ENCODE measurements around the gene NTNG2.
"Not testable (repeated sequence)": the region's sequence is repeated elsewhere in the genome, so short reads cannot be mapped to it uniquely, and the experiment has no call there.

NTNG2 gene, protein sequence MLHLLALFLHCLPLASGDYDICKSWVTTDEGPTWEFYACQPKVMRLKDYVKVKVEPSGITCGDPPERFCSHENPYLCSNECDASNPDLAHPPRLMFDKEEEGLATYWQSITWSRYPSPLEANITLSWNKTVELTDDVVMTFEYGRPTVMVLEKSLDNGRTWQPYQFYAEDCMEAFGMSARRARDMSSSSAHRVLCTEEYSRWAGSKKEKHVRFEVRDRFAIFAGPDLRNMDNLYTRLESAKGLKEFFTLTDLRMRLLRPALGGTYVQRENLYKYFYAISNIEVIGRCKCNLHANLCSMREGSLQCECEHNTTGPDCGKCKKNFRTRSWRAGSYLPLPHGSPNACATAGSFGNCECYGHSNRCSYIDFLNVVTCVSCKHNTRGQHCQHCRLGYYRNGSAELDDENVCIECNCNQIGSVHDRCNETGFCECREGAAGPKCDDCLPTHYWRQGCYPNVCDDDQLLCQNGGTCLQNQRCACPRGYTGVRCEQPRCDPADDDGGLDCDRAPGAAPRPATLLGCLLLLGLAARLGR

DNA sequence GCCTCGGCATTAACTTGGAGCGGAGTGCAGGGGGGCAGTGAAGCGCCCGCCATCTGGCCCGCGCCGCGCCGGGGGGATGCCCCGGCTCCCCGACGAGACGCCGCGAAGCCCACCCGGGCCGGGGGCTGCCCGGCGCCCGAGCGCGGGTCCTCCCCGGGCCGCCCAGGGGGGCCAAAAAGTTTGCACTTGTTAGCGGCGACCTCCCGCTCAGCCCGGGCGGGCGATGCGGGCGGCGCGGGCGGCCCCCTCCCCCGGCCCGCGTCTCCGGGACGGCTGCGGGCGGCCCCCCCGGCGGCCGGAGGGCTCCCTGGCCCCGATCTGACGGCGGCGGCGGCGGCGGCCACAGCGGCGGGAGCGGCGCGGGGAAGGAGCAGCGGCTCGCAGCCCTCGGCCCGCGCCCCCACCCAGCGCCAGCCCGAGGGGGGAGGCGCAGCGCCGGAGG is at the start of gene NTNG2:
Gene NTNG2 (plus strand): TSS at position 316 of the 442 bp plus-strand sequence. CDS start 4,774 bp downstream, outside the sequence.
- no peak for DNase-seq (ENCODE audit: low read depth, low spot score)

DNA sequence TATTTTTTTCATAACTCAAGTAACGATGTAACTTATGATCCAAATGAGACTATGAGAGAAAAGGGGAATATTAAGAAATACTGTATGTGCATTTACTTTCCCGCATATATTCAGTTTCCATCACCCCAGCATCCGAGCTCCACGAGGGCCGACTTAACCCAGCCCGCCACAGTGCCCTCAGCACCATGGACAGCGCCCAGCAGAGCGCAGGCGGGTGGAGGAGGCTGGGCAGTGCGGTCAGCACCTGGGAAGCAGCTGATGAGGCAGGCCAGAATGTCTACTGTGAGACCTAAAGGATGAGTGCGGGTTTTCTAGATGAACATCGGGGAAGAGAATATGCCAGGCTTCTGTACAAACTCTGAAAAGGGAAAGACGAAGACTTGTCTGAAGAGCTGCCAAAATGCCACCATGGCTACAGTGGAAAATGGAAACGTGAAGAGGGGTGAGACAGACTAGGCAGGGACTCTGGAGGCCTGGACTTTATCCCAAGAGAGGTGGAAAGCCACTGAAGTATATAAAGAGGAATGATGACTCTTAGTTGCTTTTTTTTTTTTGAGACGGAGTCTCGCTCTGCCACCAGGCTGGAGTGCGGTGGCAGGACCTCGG is 47.7 kb upstream of the NTNG2 start:
- DNase-seq (ENCODE audit: low read depth, low spot score), result peak; percentile 8

DNA sequence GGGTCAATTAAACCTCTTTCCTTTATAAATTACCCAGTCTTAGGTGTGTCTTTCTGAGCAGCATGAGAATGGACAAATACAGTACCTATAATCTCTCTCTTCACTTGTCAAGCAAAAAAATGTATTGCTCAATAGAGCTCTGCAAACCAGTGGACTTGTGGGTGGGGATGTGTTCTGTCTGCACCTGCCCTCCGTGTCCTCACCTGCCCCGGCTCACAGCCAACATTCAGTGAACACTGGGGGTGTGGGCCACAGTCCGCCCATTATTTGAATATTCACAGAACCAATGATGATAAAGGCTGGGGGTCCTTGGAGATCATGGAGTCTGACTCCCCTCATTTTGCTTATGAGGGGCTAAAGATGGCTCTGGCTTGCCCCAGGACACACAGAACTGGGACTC is 45.3 kb upstream of the NTNG2 start:
- DNase-seq (ENCODE audit: low read depth, low spot score), result no peak

DNA sequence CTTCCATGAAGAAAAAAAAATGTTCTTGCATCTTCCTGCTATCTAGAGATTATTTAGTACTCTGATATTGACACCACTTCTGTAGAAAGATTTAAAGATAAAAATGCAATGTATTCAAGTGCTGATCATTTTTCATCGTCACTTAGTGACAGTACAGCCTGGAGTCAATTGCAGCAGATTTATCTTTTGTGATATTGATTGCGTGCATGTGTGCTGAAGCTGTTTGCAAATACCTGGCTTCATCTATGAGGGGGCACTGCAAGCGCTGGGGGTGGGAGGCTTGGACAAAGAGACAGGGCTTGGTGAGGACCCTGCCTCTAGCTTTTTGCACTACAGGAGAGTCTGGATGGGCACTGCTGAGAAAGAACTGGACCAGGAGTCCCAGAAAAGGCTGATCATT is 44.2 kb upstream of the NTNG2 start:
- DNase-seq (ENCODE audit: low read depth, low spot score), result no peak

DNA sequence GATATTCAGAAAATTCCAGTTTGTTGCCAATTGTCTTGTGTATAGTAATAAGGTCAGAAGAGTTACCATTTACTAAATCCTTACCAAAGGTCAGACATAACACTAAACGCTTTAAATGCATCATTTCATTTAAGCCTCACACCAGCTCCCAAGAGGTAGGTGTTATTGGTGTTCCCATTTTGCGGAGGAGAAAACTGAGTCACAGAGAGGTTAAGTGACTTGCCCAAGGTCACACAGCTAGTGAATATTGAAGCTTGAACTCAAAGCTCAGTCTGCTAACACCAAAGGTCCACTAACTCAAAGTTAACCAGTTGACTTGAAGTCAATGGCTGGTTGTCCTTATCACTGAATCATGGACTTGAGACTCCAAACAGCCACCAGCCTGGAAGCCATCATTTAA is 40.8 kb upstream of the NTNG2 start:
- DNase-seq (ENCODE audit: low read depth, low spot score), result no peak

DNA sequence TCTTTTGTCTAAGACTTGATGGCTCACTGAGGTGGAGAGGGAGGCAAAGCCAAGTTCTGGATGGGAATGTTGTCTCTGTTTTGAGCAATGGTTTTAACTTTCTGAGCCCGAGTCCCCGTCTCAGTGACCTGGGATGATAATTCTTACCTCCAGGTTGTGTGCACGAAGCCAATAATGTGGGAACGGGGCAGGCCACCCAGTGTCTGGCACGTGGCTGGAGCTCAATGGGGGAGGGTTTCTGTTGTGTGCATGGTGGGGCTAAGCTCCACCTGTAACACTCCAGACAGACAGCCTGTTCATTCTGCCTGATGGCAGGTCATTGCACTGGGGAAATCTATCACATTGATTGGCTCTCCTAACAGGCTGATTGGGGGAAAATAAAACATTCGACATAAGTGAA is 37.1 kb upstream of the NTNG2 start:
- DNase-seq (ENCODE audit: low read depth, low spot score), result no peak

DNA sequence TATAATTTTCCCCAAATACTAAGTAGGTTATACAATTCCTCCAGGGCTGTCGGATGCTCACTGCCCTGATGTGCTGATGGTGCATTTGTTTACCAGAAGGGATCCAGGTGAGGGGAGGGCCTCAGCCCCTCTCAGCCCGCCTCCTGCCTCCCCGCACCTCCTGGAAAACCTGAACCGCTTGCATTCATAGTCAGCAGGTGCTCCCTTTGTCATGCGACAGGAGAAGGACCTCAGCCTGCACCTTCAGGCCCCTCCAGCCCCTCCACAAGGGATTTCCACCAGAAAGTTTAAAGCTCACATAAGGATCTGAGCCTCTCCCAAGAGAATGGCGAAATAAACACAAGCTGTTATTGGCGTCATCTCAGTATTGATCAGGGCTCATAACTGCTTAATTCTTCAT is 36.5 kb upstream of the NTNG2 start:
- DNase-seq (ENCODE audit: low read depth, low spot score), result no peak

DNA sequence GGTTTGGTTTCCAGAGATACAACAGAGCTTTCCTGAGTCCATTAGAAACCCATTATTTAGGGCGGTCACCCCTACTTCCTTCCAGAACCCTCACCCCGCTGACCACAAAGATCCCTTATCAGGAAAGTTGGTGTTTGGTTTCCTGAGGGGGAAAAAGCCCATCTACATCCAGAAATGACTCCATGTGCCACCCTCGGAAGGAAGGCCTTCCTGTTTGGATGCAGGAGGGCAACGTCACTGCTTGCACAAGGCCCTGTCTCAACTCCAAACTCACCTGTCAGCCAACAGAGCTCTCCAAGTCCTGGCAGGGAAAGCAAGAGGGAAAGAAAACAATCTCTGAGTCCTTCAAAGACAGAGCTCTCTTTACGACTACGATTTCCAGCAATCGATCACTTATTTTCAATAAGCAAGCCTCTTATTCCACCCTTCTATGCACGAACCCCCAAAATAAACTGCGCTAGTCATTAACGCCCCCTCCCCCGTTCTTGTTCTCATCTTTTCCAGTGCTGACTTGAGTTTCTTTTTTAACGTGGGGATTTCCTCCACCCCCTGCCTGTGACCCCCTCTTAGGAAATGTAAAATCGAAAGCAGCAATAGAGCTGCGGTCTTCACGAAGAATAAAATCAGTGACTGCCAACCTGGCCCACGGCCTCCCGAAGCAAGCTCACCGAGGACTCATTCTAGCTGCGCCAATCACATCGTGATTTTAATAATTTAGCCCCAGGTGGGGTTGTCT is 35.7 kb upstream of the NTNG2 start:
- no peak for DNase-seq (ENCODE audit: low read depth, low spot score)

DNA sequence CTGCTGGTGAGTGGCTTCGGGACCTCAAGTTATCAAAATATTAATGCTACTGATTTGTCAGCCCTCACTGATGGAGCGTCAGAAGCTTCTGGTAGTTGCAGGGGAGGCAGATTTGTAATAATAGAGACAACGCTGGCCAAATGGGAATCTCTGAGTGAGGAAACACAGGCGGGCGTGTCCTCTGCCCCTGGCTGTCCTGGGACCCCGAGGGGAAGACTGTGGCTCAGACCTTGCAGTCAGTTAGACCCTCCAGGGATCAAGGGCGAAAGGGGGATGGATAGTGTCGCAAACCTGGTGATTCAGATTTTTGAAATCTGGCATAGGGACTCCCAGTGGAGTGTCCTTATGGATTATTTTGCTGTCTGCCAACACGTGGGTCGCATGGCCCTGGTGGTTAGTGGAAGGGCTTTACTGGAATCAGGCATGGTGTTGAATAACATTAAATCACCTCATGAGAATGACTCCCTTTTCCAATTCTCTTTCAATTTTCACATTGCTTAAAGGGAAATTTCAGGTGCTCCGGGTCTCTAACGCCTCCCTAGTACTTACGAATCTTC is 35.1 kb upstream of the NTNG2 start:
- DNase-seq (ENCODE audit: low read depth, low spot score), result no peak

DNA sequence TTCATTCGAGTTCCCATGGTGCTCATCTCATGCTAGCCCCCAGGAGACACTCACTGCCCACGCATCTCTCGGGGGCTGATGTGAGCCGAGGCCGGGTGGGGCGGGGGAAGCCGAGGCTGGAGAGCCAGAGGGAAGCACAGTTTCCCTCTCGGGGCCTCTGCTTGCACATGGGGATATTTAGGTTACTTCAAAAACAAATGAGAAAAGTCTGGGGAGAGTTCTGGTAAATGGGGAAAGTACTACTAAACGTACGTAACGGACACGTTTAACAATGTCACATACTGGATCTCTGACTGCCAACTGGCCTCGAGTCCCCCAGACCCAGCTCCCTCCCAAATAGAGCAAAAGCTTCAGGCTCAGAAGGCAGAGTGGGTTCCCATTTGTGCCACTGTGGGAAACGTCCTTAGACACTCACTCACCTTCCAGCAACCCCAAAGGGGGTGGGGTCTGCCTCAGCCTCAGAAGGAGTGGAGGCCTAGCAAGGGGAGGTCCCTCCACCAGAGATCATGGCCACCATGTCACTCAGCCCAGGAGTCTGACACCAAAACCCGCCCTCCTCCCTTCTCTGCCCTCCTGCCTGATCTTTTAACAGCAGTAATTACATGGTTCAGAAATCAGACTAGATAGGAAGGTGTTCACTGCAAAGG is 33.8 kb upstream of the NTNG2 start:
- no peak for DNase-seq (ENCODE audit: low read depth, low spot score)

DNA sequence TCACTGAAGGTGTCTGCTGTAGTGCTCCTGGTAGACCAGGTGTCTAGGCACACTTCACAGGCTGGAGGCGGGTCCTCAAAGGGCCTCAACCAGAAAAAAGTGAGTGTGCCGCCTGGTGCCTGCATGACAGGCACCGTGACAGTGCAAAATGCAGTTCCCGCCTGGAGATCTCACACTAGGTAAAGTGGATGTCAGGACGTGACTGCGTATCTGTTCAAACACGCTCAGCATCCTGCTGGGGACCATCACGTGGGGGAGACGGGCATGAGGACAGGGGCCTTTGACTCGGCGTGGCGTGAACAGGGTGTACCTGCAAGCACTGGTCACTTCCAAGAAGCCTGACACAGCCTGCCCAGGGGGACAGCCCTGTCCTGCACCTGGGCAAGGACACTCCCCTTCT is 32.3 kb upstream of the NTNG2 start:
- no peak for DNase-seq (ENCODE audit: low read depth, low spot score)

DNA sequence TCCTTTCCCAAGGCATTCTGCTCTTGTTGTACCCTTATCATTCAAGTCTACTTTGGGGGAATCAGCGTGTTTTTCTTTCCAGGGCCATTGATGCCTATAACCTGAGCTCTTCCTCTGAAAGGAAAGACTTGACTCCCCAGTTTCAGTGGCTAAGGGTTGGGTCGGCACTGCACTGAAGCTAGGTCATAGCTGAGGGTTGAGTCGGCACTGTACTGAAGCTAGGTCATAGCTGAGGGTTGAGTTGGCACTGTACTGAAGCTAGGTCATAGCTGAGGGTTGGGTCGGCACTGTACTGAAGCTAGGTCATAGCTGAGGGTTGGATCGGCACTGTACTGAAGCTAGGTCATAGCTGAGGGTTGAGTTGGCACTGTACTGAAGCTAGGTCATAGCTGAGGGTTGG is 27.8 kb upstream of the NTNG2 start:
- not testable (repeated sequence) for DNase-seq (ENCODE audit: low read depth, low spot score)

DNA sequence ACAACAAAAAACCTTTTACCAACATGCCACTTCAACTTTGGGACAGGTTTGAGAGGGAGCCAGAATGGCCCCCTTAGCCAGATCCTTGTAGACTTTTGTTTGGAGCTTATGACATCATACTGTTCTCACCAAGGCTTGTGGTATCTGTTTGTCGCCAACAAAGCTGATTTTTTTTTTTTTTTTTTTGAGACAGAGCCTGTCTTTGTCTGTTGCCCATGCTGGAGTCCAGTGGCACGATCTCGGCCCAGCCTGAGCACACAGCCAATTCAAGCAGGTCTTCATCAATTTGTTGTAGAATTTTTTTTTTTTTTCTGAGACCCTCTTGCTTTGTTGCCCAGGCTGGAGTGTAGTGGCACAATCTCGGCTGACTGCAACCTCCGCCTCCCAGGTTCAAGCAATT is 26.4 kb upstream of the NTNG2 start:
- DNase-seq (ENCODE audit: low read depth, low spot score), result no peak

DNA sequence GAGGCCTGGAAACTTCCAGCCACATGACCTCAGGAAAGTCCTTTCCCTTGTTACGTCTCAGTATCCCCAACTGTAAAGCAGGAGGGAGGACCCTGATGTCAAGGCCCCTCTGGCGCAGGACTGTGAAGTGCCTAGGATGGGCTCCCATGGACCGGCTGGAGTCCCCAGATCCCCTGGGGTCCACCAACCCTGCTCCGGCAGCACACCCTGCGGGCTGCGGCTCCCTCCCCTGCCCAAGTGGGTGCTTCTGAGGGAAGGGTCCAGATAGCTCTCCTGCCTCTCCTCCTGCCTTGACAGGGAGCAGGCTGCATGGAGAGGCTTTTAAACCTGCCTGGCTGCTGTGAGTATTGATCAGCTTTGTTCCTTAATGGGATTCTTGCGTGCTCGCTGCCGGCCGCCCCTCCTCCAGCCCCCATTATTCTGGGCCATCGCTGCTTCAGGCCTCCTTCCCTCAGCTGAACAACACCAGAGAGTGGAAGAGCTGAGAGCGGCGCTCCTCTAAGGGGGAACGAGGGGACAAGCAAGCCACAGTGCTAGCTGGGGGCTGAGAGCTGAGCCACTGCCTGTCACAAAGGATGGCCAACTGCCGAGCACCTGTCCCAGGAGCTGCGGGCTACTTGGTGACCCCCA is 25.6 kb upstream of the NTNG2 start:
- DNase-seq (ENCODE audit: low read depth, low spot score), result no peak

DNA sequence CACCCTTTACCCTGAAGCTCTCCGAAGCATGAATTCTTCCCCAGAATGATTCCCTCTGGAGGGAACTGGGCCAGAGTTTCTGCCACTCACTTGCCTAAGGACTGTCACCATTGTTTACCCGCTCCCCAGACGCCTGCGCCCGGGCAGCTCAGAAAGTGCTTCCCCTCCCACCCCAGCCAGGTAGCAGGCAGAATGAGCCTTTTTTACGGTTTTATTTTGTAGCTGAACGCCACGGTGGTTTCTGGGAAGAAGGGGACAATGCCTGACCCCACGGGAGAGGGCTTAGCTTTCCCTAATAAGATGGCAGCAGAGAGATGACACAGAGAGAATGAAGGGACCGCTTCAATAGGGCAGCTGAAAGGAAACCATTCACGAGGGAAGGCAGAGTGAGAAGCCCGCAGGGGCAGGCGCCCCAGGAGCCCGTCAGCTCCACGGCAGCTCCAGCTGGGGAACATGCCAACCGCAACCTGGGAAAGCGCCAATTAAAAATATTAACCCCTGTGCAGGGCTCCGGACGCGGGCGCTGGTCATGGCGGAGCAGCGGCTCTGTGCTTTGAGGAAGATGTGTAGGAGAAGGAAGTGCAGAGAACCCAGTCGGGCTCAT is 20.4 kb upstream of the NTNG2 start:
- no peak for DNase-seq (ENCODE audit: low read depth, low spot score)

DNA sequence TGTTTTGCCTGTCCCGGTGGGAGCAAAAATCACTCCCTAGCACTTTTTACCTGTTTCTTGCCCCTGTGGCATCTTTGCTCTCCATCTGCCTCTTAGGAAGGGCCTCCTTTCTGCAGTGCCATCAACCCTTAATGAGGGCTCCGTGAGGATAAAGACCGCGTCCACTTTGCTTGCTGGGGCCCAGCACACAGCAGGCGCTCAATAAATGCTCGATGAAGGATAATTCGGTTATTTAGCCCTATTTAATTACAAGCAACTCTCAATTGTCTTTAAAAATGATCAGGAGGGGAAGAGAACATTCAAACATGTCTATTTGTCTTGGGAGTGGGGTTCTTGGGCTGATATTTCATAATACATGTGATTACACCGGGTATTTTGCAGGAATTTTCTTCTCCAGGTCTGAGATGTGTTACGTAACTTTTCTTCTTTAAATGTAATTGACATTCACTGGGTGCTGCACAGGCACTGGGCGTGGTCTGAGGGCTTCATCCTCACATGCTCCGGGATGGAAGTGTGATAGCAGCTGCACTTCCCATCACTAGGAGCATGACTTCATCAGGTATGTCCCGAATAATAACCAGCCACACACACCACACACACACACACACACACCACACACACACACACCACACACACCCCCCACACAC is 19.8 kb upstream of the NTNG2 start:
- DNase-seq (ENCODE audit: low read depth, low spot score), result no peak

DNA sequence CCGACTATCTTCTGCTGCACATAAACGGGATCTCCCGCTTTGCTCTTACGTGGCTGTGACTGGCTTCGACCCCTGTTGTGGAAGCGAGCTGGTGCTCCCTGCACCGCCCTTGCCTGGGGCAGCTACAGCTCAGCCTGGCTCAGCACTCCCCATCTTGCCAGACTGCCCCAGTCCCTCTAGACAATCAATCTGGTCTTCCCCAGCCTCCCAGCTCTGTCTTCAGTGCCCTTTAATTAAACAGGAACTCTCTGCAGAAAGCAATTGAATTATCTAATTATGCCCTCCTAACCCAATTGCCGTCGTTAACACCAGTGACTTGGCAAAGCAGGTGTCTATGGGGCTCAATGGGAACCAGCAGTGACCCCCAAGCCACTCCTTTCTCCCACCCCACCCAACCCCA is 18.9 kb upstream of the NTNG2 start:
- no peak for DNase-seq (ENCODE audit: low read depth, low spot score)

DNA sequence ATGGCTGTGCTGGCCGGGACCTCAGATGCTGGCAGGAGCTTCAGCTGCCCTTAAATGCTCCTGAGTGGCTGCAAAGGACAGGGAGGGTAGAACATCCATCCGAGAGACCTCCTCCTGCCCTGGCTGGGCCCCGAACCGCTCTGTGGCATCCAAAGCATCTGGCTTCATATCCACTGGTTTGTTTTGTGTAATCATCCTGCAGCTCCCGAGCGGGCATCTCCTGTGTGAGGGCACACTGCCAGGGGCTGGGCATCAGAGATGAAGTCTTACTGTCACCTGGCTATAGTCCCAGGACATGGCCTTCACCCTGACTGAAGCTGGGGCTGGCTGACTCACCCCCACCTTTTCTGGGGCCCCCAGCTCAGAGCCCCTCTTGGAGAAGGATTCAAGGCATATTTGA is 18.5 kb upstream of the NTNG2 start:
- DNase-seq (ENCODE audit: low read depth, low spot score), result no peak

DNA sequence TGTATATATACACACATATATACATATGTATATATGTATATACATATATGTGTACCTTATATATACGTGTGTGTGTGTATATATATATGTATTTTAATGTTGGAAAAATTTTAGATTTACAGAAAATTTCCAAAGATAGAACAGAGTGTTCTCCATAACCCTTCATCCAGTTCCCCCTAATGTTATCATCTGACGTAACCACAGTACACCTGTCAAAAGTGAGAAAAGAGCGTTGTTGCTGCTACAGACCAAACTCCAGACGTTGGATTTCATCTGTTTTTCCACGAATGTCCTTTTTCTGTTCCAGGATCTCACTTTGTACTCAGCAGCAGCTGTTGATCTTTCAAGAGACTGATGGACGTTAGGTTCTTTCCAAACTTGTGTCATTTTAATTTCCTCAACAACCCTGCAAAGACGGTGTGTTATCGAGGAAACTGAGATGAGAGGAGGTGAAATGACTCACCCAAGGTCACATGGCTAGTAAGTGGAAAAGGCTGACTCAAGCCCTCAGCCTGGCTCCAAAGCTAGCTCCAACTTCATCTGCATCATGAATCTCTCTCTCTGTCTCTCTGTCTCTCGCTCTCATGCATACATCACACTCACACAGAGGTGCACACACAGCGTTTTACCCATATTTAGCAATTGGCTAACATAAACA is 17.0 kb upstream of the NTNG2 start:
- DNase-seq (ENCODE audit: low read depth, low spot score), result no peak

DNA sequence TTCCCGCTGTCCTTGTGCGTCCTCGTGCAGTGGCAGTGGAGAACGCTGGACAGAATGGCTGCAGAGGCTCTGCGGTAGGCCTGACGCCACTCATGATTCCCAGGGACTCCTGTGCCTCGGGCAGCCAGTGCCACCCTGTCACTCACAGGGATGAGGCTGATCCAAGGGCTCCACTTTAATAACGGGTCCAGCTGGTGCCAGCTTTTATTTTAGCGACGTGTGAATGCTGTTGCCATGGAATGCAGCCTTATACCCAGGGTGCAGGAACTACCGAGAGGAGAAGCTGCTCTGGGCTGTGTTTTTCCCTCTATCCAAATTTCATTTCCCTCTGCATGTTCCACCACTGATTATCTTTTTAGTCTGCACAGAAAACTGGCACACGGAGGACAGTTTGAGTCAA is 15.8 kb upstream of the NTNG2 start:
- no peak for DNase-seq (ENCODE audit: low read depth, low spot score)
